D721Med (cell line): ENCODE measurements around the gene SAXO1.

Experiments used
- DNase-seq: peaks from one replicate; pipeline ENCODE4 v3.0.0; 2011; ENCODE audit warnings: low spot score; ENCODE audit not compliant: insufficient read length
- FAIRE-seq: peaks from 2 replicates; lab custom pipeline; 2011; peaks lifted over from hg19 to GRCh38; lab: Jason Lieb, UNC
- CTCF ChIP-seq: IDR thresholded peaks from 2 replicates; pipeline ENCODE4 v1.5.1; 2012; ENCODE audit warnings: mild to moderate bottlenecking, control low read depth; ENCODE audit not compliant: insufficient read depth; ENCODE audit errors: missing control alignments

Gene SAXO1

GRCh38 chr9:18906656-18907395 is 126.2 kb downstream of the SAXO1 start:
- DNase-seq (no peak), FAIRE-seq (no peak)
- TF ChIP-seq CTCF = no peak

GRCh38 chr9:18905883-18906629 is 127.0 kb downstream of the SAXO1 start:
- no peak for DNase-seq
- TF ChIP-seq CTCF = no peak
- FAIRE-seq = no peak

GRCh38 chr9:18905028-18905882 is 127.8 kb downstream of the SAXO1 start:
- FAIRE-seq (no peak), DNase-seq (no peak)
- TF ChIP-seq CTCF = no peak

GRCh38 chr9:18903450-18903849 is 129.6 kb downstream of the SAXO1 start:
- no peak for DNase-seq
- FAIRE-seq = no peak
- TF ChIP-seq CTCF = no peak

- no peak for TF ChIP-seq CTCF
- no peak for FAIRE-seq
- no peak for DNase-seq
Measured at GRCh38 chr9:18896531-18897179, 136.4 kb downstream of the SAXO1 start.

- DNase-seq = no peak
- FAIRE-seq = no peak
- no peak for TF ChIP-seq CTCF
Measured at GRCh38 chr9:18896004-18896403, 137.0 kb downstream of the SAXO1 start.
